ENCODE measurements around the gene DTX3. TPM values are rescaled to one million over a fixed set of nuclear protein-coding genes. Genes with fewer than 3 reads are reported as not detected.

The DTX3 gene
- total and polyA plus RNA-seq, 2 of the 13 experiments (the other 11 are each of a cell fraction or from before 2014, with no cell fraction given): 9.0 to 27.2 TPM

DNA sequence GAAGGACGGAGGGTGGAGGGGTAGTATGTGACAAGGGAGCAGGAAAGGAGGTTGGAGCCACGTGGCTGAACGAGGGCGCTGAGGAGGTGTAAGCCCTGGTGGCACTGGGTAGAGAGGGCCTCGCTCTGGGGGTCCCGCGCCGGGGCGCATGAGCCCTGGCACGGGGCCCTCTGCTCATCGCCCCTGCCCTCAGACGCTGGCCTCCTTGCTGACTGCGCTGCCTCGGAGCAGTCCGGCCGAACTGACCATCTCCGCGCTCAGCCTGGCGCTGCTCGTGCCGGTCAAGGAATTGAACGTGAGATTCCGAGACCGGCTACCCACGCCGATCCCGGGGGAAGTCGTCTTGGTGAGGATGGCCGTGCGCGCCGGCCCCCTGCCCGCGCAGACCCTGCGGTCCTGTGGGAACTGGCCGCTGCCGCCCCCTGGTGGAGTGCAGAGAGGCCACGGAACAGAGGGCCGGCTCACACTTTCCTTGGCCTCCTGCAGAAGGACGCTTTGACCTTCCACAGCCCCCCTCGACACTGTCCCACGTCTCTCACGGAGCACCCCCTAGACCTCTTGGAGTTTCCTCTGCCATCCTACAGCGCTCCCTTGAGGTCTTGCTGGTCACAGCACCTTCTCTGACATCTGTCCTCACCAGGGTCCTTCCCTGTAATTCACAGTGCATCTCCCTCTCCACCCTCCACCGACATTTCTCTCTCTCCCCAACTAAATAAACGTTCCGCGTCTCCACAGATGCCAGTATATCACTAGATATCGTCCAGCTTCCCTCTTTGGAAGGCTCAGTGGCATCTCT lies 17.1 kb downstream of the DTX3 start (continued):
- TF ChIP-seq, protein P1, sequence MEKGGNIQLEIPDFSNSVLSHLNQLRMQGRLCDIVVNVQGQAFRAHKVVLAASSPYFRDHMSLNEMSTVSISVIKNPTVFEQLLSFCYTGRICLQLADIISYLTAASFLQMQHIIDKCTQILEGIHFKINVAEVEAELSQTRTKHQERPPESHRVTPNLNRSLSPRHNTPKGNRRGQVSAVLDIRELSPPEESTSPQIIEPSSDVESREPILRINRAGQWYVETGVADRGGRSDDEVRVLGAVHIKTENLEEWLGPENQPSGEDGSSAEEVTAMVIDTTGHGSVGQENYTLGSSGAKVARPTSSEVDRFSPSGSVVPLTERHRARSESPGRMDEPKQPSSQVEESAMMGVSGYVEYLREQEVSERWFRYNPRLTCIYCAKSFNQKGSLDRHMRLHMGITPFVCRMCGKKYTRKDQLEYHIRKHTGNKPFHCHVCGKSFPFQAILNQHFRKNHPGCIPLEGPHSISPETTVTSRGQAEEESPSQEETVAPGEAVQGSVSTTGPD (CRISPR knock-in tag; IDR thresholded peaks at IDR 0.05): no peak
- TF ChIP-seq ZBTB38 (CRISPR knock-in tag; IDR thresholded peaks at IDR 0.05): no peak
- TF ChIP-seq TSC22D2 (CRISPR knock-in tag; IDR thresholded peaks at IDR 0.05; ENCODE audit: borderline replicate concordance): no peak
- TF ChIP-seq, protein P2, sequence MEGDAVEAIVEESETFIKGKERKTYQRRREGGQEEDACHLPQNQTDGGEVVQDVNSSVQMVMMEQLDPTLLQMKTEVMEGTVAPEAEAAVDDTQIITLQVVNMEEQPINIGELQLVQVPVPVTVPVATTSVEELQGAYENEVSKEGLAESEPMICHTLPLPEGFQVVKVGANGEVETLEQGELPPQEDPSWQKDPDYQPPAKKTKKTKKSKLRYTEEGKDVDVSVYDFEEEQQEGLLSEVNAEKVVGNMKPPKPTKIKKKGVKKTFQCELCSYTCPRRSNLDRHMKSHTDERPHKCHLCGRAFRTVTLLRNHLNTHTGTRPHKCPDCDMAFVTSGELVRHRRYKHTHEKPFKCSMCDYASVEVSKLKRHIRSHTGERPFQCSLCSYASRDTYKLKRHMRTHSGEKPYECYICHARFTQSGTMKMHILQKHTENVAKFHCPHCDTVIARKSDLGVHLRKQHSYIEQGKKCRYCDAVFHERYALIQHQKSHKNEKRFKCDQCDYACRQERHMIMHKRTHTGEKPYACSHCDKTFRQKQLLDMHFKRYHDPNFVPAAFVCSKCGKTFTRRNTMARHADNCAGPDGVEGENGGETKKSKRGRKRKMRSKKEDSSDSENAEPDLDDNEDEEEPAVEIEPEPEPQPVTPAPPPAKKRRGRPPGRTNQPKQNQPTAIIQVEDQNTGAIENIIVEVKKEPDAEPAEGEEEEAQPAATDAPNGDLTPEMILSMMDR (CRISPR knock-in tag; IDR thresholded peaks at IDR 0.05): peak; percentile 98
- TF ChIP-seq NPAS2 (CRISPR knock-in tag; IDR thresholded peaks at IDR 0.05; ENCODE audit: borderline replicate concordance): no peak
- TF ChIP-seq NFE2 (CRISPR knock-in tag; IDR thresholded peaks at IDR 0.05): no peak
- TF ChIP-seq JUND (CRISPR knock-in tag; IDR thresholded peaks at IDR 0.05): no peak
- TF ChIP-seq, protein P3, sequence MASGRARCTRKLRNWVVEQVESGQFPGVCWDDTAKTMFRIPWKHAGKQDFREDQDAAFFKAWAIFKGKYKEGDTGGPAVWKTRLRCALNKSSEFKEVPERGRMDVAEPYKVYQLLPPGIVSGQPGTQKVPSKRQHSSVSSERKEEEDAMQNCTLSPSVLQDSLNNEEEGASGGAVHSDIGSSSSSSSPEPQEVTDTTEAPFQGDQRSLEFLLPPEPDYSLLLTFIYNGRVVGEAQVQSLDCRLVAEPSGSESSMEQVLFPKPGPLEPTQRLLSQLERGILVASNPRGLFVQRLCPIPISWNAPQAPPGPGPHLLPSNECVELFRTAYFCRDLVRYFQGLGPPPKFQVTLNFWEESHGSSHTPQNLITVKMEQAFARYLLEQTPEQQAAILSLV (CRISPR knock-in tag; IDR thresholded peaks at IDR 0.05; ENCODE audit: borderline replicate concordance): no peak
- no peak for TF ChIP-seq FOXA3 (CRISPR knock-in tag; IDR thresholded peaks at IDR 0.05)
- TF ChIP-seq, protein P4, sequence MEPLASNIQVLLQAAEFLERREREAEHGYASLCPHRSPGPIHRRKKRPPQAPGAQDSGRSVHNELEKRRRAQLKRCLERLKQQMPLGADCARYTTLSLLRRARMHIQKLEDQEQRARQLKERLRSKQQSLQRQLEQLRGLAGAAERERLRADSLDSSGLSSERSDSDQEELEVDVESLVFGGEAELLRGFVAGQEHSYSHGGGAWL (CRISPR knock-in tag; IDR thresholded peaks at IDR 0.05): peak; percentile 19; the same call in 1 of the 2 replicates
- no peak for TF ChIP-seq ZNF256 (CRISPR knock-in tag; conservative IDR thresholded peaks at IDR 0.05)
- TF ChIP-seq, protein P5, sequence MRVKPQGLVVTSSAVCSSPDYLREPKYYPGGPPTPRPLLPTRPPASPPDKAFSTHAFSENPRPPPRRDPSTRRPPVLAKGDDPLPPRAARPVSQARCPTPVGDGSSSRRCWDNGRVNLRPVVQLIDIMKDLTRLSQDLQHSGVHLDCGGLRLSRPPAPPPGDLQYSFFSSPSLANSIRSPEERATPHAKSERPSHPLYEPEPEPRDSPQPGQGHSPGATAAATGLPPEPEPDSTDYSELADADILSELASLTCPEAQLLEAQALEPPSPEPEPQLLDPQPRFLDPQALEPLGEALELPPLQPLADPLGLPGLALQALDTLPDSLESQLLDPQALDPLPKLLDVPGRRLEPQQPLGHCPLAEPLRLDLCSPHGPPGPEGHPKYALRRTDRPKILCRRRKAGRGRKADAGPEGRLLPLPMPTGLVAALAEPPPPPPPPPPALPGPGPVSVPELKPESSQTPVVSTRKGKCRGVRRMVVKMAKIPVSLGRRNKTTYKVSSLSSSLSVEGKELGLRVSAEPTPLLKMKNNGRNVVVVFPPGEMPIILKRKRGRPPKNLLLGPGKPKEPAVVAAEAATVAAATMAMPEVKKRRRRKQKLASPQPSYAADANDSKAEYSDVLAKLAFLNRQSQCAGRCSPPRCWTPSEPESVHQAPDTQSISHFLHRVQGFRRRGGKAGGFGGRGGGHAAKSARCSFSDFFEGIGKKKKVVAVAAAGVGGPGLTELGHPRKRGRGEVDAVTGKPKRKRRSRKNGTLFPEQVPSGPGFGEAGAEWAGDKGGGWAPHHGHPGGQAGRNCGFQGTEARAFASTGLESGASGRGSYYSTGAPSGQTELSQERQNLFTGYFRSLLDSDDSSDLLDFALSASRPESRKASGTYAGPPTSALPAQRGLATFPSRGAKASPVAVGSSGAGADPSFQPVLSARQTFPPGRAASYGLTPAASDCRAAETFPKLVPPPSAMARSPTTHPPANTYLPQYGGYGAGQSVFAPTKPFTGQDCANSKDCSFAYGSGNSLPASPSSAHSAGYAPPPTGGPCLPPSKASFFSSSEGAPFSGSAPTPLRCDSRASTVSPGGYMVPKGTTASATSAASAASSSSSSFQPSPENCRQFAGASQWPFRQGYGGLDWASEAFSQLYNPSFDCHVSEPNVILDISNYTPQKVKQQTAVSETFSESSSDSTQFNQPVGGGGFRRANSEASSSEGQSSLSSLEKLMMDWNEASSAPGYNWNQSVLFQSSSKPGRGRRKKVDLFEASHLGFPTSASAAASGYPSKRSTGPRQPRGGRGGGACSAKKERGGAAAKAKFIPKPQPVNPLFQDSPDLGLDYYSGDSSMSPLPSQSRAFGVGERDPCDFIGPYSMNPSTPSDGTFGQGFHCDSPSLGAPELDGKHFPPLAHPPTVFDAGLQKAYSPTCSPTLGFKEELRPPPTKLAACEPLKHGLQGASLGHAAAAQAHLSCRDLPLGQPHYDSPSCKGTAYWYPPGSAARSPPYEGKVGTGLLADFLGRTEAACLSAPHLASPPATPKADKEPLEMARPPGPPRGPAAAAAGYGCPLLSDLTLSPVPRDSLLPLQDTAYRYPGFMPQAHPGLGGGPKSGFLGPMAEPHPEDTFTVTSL (CRISPR knock-in tag; IDR thresholded peaks at IDR 0.05; ENCODE audit: borderline replicate concordance): no peak
- no peak for TF ChIP-seq NFE2L1 (CRISPR knock-in tag; IDR thresholded peaks at IDR 0.05; ENCODE audit: borderline replicate concordance)
- TF ChIP-seq ZNF451 (CRISPR knock-in tag; IDR thresholded peaks at IDR 0.05): 0 out of 2 replicates have a peak, but pooled peaks have one; percentile 10
- TF ChIP-seq STAT5B (CRISPR knock-in tag; IDR thresholded peaks at IDR 0.05): no peak
- TF ChIP-seq ZNF562 (CRISPR knock-in tag; IDR thresholded peaks at IDR 0.05; ENCODE audit: borderline replicate concordance): no peak
- no peak for TF ChIP-seq ZNF382 (CRISPR knock-in tag; IDR thresholded peaks at IDR 0.05; ENCODE audit: borderline replicate concordance)
- no peak for TF ChIP-seq ZFYVE20 (CRISPR knock-in tag; IDR thresholded peaks at IDR 0.05; ENCODE audit: borderline replicate concordance, low read depth)

Measured in HepG2 (cell line).